CD4-positive, alpha-beta T cell treated with Interleukin-15 for 4 hours (primary cell): ENCODE results near the gene GSK3B.
"Not testable (repeated sequence)": the region's sequence is repeated elsewhere in the genome, so short reads cannot be mapped to it uniquely, and the experiment has no call there.

Source experiments
- DNase-seq: peaks from one replicate; pipeline ENCODE4 v3.0.0-alpha.2; 2020; ENCODE audit warnings: low spot score

Gene GSK3B

GRCh38 chr3:120013481-120013880, 80.8 kb downstream of the GSK3B start:
- DNase-seq: no peak

- not testable (repeated sequence) for DNase-seq
Measured at GRCh38 chr3:120005741-120006140, 88.5 kb downstream of the GSK3B start.

GRCh38 chr3:120004008-120004498, 90.2 kb downstream of the GSK3B start:
- not testable (repeated sequence) for DNase-seq

GRCh38 chr3:119998166-119998565, 96.1 kb downstream of the GSK3B start:
- DNase-seq: no peak

- DNase-seq: no peak
Measured at GRCh38 chr3:119990888-119991287, 103.4 kb downstream of the GSK3B start.

GRCh38 chr3:119989981-119990655, 104.1 kb downstream of the GSK3B start:
- DNase-seq: no peak

GRCh38 chr3:119986812-119987211, 107.4 kb downstream of the GSK3B start:
- DNase-seq: not testable (repeated sequence)

- no peak for DNase-seq
Measured at GRCh38 chr3:119981386-119981785, 112.9 kb downstream of the GSK3B start.

- no peak for DNase-seq
Measured at GRCh38 chr3:119978554-119979208, 115.6 kb downstream of the GSK3B start.

- DNase-seq: no peak
Measured at GRCh38 chr3:119977353-119977752, 116.9 kb downstream of the GSK3B start.

GRCh38 chr3:119976214-119976613, 118.0 kb downstream of the GSK3B start:
- DNase-seq: no peak

- no peak for DNase-seq
Measured at GRCh38 chr3:119974656-119975055, 119.6 kb downstream of the GSK3B start.

- DNase-seq: no peak
Measured at GRCh38 chr3:119973018-119973646, 121.1 kb downstream of the GSK3B start.

GRCh38 chr3:119969759-119970158, 124.5 kb downstream of the GSK3B start:
- no peak for DNase-seq

GRCh38 chr3:119967353-119968006, 126.8 kb downstream of the GSK3B start:
- DNase-seq: no peak

GRCh38 chr3:119965692-119966091, 128.6 kb downstream of the GSK3B start:
- DNase-seq: no peak

GRCh38 chr3:119964294-119964693, 130.0 kb downstream of the GSK3B start:
- no peak for DNase-seq

GRCh38 chr3:119955972-119956371, 138.3 kb downstream of the GSK3B start:
- DNase-seq: no peak

- no peak for DNase-seq
Measured at GRCh38 chr3:119950666-119951325, 143.5 kb downstream of the GSK3B start.

- DNase-seq: no peak
Measured at GRCh38 chr3:119945291-119945690, 149.0 kb downstream of the GSK3B start.

- DNase-seq: no peak
Measured at GRCh38 chr3:119944091-119944490, 150.2 kb downstream of the GSK3B start.

- DNase-seq: no peak
Measured at GRCh38 chr3:119939077-119939476, 155.2 kb downstream of the GSK3B start.
